Medulla oblongata (tissue), 1 donor: ENCODE data around the gene KMT5B.
"Not testable (repeated sequence)": the region's sequence is repeated elsewhere in the genome, so short reads cannot be mapped to it uniquely, and the experiment has no call there.

Source experiments
- DNase-seq: peaks from one replicate; pipeline ENCODE4 v3.0.0-alpha.2; 2015; ENCODE audit errors: extremely low spot score

Gene KMT5B

DNA sequence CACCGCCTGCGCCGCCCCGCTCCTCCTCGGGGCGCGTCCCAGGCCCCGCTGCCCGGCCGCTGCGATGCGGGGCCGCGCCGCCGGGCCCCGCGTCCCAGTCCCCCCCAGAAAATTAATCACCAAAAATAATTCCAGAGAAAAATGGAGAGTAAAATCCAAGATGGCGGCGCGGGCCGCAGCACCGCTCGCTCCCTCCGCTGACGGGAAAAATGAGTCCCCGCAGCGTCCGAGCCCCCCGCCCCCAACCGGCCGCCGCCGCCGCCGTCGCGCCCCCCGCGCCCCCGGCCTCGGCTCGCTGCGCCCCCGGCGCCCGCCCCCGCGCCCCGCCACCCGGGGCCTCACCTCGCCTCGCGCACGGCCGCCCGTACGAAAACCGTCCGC is at the start of gene KMT5B:
Gene KMT5B (minus strand): TSS at position 162 of the 381 bp plus-strand sequence. CDS start 23,220 bp downstream, outside the sequence.
- no peak for DNase-seq

DNA sequence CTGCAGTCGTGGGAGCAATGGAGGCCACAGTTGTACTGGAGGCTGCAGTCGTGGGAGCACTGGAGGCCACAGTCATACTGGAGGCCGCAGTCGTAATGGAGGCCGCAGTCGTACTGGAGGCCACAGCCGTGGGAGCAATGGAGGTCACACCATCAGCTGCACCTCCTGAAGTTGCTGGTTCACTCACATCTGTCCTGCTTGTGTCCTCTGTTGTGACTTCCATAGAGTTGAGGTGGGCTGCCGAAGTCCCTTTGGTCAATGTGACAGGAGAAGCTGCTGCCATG is 49.4 kb upstream of the KMT5B start:
- no peak for DNase-seq

DNA sequence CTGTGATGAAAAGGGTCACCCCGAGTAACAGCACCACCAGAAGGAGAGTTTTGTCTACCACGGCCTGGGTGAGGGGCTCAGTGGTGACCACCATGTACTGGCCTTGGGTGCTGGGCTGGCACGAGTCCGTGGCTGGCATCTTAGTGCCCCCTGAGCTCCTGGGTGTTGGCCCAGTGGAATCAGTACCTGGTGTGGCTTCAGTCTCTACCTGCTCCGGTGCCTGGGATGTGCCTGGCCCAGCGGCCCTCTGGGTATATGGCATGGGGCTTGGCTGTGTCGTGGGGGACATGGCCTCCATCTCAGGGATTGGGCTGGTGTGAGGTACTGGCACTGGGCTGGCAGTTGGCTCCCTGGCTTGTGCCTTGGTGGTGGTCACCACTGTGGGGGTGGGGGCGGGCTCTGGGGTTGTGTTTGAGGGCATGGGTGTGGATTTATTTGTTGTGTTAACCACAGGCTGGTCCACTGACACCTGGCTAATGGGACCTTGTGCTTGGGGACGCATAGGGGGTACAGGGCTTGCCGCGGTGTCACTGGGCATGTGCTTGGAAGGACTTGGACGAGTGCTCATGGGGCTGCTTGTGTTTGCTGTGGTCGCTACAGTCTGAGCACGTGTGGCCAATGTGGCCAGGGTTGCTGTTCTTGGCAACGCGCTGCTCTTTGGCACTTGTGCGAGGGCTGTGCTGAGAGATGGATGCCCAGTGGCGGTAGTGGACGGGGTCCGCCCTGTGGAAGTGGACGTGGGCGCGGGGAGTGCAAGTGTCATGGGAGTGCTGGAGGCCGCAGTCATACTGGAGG is 48.9 kb upstream of the KMT5B start:
- DNase-seq: no peak

DNA sequence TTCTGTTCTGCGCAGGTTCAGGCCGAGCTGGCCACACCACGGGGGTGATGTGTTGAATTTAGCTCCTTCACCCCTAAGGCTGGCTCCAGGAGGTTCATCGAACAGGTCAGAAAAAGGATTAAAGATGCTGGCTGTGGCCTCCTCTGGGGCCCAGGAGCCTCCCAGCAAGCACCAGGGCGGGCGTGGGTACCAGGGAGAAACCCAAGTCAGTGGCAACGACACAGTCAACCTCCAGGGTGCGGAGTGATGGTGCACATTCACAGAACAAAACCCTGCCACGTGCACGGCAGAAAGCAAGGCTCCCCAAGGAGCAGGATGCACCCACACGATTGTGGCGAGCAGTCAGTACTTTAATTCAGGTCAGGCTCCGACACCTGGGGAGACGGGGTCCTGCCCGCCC is 47.9 kb upstream of the KMT5B start:
- no peak for DNase-seq

DNA sequence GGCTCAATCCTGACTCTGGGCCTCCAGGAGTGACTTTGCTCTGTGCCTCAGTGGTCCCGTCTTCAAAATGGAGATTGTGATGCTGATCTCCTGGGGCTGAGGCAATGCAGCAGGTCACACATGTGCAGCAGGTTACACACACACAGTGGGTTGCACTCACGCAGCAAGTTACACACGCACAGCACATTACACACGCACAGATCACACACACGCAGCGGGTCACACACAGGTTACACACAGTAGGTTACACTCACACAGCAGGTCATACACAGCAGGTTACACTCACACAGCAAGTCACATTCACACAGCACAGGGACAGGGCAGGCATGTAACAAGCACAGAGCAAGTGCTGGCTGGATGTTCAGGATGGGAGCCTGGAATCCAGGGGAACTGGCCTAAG is 47.4 kb upstream of the KMT5B start:
- no peak for DNase-seq

DNA sequence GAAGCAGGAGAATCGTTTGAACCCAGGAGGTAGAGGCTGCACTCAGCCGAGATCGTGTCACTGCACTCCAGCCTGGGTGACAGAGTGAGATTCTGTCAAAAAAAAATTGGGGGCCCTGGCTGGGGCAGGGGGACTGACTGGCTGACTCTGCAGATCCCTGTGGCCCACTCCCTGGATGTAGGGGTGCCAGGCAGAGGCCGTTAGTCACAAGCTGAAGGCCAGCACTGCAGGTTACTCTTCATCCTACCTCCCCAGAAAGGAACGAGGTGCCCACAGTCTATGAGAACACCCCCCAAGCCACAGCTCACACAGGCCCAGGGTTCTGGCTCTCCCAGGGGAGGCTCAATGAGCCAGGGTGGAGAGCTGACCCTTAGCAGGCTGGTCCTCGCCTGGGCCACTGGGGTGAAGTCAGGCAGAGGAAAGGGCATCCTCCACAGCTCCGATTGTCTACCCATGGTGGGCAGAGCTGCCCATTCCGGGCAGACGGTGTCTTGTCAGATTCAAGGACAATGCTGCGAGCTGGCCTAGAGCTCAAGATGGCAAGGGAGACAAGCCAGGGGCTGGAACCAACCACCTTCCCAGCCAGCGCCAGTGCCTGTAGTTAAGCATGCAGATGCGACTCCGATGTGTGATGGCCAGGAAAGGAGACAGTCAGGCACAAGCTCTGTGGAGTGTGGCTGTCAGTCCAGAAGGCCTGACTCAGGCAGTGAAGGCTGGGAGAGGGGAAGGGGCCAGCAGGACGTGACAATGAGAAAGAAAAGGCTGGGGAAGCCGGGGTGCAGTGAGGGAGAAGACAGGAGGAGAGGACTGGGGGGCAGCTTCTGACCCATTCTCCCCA is 46.2 kb upstream of the KMT5B start:
- DNase-seq: no peak

DNA sequence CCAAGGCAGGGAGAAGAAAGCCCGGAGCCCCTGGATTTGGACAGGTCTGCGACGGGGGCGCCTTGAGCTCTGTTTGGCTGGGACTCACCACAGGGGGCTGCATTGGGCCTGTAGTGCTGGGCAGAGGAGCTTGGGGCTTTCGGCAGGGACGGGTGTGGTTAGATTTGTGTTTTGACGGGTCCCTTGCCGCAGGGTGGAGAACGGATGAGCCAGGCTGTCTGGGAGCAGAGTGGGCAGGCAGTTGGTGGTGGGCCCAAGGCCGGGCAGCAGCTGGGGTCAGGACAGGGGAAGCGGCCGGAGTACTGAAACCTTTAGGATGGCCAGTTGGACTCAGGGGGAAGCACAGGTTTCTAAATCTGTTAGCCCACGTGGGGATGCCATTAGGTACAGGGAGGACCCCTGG is 45.3 kb upstream of the KMT5B start:
- DNase-seq: no peak

DNA sequence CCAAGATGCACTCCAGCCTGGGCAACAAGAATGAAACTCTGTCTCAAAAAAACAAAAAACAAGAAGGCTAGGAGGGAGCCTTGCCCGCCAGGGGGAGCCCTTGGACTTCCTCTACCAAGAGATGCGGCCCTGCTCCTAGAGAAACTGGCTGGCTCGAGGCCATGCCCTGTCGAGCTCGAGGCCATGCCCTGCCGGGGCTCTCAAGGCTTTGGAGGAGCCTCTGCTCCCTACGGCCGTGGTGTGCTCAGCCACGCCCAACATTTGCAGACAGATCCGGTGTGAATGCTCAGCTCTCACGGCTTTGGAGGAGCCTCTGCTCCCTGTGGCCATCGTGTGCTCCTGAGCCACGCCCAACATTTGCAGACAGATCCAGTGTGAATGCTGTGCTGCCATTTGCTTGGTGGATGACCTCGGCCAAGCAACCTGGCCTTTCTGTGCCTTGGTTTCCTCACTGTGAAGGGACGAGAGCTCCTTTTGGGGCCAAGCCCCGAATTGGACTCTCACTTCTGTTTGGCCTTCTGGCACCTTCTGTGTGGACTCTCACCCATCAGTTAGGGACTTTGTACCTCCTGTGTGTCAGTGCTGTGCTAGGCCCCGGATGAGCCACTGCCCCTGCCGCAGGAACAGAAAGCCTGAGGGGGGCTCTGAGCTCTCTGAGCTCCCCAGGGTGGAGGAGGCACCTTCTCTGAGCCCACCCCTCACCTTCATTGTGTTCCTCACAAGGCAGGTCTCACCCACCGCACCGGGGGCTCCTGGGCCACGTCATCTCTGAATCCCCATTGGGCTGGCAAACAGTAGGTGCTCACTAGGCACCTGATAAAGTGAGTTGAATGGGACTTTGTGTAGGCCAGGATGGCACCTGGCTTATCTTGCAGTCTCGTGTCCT is 44.6 kb upstream of the KMT5B start:
- DNase-seq: peak; percentile 97

DNA sequence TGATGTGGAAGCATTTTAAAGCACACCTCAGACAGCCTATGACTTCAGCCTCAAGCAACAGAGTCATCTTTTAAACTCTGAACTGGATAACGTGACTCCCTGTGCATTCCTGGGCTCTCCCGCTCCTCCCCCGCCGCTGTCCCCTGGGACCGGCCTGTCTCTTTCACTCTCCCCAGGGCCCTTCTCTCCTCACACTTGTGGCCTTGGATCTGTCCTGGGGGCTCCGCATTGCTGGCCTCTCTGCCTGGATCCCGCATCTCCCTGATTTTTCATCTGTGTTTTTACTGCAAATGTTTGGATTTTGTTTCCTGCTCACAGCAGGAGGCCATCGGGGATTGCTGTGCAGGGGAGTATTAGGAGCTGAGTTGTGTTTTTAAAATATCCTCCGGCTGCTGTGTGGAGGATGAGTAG is 43.2 kb upstream of the KMT5B start:
- no peak for DNase-seq

DNA sequence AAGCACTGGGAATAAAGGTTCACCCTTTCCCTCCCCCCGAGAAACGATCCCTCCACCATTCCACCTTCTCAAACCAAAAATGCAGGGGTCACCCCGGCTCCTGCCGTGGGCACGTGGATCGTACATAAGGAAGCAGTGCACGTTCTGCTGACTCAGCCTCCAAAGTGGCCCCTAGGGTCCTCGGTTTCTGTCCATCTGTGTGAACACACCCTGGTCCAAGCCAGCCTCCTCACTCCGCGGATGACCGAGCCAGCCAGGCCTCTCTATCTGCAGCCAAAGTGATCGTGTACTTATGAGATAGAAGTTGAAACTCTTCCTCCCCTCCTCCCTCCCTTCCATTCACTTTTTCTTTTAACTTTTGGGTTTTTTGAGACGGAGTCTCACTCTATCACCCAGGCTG is 42.4 kb upstream of the KMT5B start:
- DNase-seq: no peak

DNA sequence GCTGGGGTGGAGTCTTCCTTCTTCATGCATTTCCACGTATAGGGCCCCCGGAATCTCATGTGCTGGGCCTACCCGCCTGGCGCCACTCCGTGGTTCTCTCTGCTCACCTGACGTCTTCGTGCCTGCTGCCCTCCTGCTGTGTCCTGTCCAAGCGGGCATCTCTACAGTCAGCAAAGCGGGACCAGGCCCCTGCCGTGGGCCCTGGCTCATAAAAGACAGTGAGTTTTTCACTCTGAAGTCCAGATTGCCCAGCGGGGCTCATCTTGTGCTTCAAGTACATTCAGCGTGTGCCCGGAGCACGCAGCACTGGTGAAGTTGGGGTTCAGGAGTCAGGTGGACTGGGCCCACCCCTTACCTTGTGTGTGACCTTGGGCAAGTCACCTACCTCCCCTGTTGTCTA is 41.3 kb upstream of the KMT5B start:
- DNase-seq: no peak

DNA sequence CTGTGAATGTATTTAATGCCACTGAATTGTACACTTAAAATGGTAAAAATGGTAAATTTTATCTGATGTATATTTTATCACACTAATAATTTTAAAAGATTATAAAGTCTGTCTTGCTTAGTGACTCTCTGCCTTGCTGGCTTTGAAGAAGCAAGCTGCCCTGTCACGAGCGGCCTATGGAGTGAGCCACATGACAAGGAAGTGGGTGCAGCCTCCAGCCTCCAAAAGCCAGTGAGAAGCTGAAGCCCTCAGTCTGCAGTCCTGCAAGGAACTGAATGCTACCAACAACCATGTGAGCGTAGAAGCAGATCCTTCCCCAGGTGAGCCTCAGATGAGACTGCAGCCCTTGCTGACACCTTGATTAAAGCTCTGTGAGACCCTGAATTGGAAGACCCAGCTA is 38.7 kb upstream of the KMT5B start:
- no peak for DNase-seq

DNA sequence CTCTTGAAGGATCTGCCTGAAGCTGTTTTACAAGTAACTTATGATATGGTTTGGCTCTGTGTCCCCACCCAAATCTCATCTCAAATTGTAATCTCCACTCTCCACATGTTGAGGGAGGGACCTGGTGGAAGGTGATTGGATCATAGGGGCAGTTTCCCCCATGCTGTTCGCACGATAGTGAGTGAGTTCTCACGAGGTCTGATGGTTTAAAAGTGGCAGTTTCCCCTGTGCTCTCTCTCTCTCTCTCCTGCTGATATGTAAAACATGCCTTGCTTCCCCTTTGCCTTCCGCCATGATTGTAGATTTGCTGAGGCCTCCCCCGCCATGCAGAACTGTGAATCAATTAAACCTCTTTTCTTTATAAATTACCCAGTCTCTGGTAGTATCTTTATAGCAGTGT is 31.8 kb upstream of the KMT5B start:
- DNase-seq: not testable (repeated sequence)

DNA sequence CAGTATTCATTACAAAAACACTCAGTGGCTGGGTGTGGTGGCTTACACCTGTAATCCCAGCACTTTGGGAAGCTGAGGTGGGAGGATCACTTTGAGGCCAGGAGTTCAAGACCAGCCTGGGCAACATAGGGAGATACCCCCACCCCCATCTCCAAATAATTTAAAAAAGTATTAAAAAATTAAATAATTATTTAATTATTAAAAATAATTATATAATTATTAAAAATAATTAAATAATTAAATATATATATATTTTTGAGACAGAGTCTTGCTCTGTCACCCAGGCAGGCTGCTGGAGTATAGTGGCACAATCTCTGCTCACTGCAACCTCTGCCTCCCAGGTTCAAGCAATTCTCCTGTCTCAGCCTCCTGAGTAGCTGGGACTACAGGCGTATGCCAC is 30.8 kb upstream of the KMT5B start:
- not testable (repeated sequence) for DNase-seq

DNA sequence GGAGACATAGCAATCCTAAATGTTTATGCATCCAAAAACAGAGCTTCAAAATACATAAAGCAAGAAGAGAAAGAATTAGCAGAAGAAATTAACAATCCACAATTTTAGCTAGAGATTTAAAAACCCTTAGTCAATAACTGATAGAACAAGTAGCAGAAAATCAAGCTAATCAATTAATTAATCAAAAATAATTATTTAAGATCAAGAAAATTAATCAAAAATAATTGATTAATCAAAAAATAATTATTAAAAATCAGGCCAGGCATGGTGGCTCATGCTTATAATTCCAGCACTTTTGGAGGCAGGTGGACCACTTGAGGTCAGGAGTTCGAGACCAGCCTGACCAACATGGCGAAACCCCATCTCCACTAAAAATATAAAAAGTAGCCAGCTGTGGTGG is 29.5 kb upstream of the KMT5B start:
- no peak for DNase-seq

DNA sequence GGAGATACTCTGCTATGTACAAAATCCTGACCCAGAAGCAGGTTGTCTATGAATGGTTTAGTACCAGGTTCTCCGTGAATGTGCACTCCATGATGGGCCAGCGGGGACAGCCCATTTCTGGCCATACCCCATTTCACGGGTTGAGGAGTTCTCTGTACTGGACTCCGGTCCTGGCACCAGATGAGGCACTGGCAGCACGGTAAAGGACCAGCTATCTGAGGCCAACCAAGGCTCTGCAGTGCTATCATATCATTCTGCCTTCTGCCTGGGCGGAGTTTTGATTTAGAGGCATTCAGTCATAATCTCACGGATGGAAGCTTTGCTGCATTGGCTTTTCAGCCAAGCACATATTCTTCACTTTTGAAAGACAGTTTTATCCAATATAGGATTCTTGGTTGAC is 18.5 kb upstream of the KMT5B start:
- no peak for DNase-seq

DNA sequence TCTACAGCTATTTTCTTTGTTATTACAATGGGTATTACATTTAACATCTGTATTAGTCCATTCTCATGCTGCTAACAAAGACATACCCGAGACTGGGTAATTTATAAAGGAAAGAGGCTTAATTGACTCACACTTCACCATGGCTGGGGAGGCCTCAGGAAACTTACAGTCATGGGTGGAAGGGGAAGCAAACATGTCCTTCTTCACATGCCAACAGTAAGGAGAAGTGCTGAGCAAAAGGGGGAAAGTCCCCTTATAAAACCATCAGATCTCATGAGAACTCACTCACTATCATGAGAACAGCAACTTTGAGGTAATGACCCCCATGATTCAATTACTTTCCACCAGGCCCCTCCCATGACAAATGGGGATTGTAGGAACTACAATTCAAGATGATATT is 16.5 kb upstream of the KMT5B start:
- no peak for DNase-seq

DNA sequence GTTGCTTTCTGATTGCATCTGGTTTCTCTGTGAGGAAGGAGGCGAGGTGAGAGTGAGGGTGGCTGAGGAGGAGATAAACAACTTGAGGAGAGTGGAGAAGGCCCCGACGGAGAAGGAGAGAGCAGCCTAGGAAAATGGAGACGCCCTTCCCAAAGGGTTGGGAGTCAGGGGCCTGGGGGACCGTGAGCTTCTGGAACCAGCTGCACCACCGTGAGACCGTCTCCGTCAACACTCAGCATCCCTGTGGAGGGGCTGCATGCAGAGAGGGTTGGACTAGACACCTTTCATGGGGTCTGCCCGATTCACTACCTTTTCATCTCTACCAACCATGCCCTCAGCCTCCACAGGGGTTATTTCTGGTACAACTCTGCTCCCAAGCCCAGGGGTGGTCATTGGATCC is 13.3 kb upstream of the KMT5B start:
- no peak for DNase-seq

DNA sequence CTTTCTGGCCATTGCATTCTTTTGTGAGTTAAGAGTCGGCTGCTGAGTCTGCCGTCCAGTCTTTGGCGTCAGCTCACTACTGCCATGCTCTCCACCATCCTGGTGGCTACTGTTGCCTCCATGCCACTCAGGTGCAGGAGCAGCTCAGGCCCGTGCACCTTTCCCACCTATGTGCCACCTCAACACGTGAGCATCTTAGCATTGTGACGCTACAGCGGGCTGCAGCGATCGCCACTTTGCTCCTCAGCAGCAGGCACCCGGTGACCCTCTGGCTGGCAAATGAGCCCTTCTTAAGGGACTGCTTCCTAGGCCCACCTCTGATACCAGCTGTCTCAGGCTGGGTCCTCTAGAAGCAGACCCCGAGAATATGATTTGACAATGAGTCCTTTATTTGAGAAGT is 11.5 kb upstream of the KMT5B start:
- DNase-seq: no peak

DNA sequence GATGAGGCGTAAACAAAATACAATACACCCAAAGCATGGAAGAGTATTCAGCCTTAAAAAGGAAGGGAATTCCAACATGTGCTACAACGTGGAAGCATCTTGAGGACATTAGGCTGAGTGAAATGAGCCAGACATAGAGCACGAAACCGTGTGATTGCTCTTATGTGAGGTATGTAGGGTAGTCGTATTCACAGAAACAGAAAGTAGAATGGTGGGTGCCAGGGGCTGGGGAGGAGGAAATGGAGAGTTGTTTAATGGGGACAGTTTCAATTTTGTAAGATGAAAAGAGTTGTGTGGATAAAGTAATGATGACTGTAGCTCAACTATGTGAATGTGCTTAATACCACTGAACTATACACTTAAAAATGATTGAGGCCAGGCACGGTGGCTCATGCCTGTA is 10.2 kb upstream of the KMT5B start:
- DNase-seq: no peak

DNA sequence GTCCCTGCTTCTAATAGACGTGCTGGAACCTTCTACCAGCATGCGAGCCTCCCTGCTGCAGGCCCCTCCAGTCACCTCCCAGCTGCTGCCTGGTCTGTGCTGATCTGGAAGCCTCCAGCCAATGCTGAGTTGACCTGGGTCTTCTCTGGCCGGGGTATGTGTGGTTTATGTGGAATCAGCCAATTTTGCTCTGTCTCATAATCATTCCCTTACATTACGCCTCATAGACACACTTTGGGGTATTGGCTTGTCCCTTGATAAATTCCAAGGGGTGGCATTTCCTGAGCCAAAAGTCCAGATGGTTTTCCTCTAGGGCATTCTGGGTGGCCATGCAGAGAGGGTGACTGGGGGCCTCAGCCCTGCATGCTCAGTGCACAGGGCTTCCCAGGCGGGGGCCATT is 8.3 kb upstream of the KMT5B start:
- DNase-seq: no peak

DNA sequence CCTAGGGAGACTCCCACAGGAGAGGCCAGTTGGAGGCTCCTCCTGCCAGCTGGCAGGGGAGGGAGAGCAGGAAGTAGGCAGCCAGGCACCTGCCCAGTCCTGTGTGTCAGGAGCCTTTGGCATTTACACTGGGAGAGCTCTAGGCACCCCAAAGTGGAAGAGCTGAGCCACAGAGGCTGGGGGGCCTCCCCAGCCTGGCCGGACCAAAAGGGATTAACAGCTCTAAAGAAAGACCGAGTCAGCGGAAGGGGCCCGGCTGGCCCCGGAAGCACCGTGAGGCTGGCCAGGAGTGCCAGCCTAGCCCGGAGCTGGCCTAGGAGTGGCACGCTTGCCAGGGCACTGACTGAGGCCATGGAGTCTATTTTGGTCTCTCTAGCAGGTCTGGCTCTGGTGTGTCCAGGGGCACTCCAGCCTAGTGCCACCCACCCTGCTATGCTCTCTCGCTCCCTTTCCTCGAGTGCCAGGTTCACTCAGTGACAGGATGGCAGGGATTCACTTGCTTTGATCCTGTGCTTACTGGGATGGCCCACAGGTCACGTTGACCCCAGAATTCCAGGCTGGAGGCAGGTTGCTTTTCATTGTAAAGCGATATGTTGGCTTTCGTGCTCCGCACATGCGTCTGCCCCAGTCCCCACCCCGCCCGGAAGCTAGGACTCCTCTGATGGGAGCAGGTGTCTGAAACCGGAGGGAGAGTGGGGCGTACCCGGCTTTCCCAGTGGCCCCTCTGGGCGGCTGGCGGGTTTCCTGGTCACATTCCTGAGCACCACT is 3.3 kb upstream of the KMT5B start:
- no peak for DNase-seq
